HG03432 (cell line): ENCODE data around the gene UBAC2.
A peak's percentile ranks its signal among the peaks of the same experiment; 100 is the strongest.
"Not testable (repeated sequence)": the region's sequence is repeated elsewhere in the genome, so short reads cannot be mapped to it uniquely, and the experiment has no call there.

Experiments used
- ATAC-seq: cut with Tn5 transposase; IDR thresholded peaks from one replicate; pipeline ENCODE4 v1.9.1; 2021; ENCODE audit warnings: mild to moderate bottlenecking, moderate library complexity; ENCODE audit not compliant: unreplicated experiment

UBAC2 gene

DNA sequence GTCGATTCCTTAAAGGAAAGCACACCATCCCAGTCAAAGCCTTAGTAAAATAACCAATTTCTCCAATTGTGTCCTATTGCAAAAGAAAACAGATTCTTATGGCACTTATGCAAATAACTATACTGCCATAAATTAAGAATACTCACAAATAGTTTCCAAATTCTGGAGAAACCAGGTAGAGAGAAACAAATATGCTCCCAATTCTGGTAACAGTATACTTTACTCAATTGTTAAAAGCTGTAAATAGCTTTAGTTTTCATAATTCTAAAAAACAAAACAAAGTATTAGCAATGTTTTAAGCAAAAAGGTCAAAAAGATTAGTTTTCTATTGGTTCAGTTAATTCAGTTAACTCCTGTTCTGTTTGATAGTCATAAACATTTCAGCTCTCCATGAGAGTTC is 18.2 kb upstream of the UBAC2 start:
- no peak for ATAC-seq

DNA sequence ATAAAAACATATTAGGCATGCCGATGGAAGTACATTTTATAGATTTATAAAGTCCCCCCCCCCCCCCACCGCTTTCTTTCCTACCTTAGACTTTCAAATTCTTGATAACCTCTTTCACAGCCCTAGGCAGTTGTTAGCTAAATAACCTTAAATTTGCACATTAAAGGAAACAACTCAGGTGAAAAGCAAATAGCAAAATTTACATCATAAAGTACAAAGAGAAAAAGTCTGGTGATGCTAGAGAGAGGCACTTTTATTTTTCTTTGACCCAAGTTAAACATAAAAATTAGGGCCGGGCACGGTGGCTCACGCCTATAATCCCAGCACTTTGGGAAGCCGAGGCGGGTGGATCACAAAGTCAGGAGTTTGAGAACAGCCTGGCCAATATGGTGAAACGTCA is 15.0 kb upstream of the UBAC2 start:
- ATAC-seq, result no peak

- no peak for ATAC-seq
Observed at GRCh38 chr13:99190147-99190985, 10.3 kb upstream of the UBAC2 start.

DNA sequence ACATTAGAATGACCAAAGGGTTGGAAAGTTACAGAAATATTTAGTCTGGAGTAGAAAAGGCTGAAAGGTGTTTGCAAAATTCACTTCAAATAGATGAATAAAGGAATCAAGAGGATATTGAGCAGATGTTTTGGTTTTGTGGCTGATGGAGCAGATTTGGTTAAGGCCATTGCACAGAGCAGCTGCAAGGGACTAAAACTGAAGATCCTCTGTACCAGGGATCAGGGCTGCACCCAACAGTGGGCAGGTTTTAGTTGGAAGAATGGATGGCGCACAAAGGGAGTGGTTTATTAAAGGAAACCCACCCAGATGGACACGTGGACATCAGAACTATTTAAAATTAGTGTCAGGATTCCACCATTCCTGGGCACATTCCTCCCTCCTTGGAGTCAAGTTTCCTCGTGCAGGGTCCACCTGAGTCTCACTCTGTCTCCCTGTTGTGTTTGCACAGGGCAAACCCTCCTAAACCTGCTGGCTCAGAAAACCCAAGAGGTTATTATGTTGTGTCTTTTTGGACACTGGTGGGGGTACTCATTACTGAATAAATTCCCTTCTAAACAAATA is 9.2 kb upstream of the UBAC2 start:
- ATAC-seq, result no peak

- no peak for ATAC-seq
Observed at GRCh38 chr13:99191900-99192399, 8.7 kb upstream of the UBAC2 start.

DNA sequence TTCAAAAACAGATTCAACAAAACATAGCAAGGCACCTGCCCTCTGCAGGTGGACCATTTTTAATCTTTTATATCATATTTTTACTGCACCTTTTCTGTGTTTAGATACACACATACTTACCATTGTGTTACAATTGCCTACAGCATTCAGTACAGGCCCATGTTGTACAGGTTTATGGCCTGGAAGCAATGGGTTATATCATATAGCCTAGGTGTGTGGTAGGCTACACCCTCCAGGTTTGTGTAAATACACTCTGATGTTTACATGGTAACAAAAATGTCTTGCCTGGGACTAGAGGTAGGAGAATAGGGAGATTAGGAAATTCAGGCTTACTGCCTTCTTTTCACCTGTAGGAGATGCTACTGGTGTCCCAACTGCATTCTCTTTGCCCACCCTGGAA is 8.2 kb upstream of the UBAC2 start:
- ATAC-seq, result no peak

DNA sequence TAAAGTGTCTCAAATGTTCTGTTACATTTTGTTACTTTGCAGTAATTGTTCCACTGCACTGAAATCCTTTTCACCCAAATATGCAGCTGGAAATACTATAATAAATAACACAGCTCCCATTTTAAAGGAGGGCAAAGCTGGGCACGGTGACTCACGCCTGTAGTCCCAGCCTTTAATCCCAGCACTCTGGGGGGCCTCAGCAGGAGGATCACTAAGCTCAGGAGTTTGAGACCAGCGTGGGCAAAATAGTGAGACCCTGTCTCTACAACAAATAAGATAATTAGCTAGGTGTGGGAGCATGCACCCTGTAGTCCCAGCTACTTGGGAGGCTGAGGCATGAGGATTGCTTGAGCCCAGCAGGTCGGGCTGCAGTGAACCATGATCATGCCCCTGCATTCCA is 7.5 kb upstream of the UBAC2 start:
- no peak for ATAC-seq

- ATAC-seq, result no peak
Observed at GRCh38 chr13:99196466-99197116, 4.1 kb upstream of the UBAC2 start.

GRCh38 chr13:99197117-99197651 is 3.5 kb upstream of the UBAC2 start:
- no peak for ATAC-seq

GRCh38 chr13:99199541-99200431 is 868 bp upstream of the UBAC2 start:
- peak; percentile 1 for ATAC-seq

- ATAC-seq, result peak; percentile 9
Observed at GRCh38 chr13:99203601-99204579, 3.2 kb downstream of the UBAC2 start.

- no peak for ATAC-seq
Observed at GRCh38 chr13:99205621-99206220, 5.1 kb downstream of the UBAC2 start.

DNA sequence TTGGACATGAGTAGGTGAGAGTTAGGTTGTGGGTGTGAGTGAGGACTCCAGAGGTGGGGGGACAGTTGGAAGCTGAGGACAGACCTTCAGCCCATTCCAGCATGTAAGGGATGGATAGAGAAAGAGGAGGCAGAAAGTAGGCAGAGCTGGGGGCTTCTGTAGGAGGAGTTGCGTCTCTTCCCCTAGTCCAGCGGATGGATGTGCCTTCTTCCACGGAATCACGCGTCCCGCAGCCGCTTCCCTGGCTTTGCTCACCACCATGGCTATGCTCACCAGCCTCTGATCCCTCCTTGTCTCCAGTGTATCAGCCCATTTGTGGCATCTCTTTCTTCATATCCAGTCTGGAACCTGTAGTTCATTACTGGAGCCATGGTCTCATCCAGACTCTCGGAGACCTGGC is 5.6 kb downstream of the UBAC2 start:
- no peak for ATAC-seq

- ATAC-seq, result no peak
Observed at GRCh38 chr13:99206873-99207272, 6.2 kb downstream of the UBAC2 start.

GRCh38 chr13:99207511-99207910 is 6.9 kb downstream of the UBAC2 start:
- no peak for ATAC-seq

- ATAC-seq, result no peak
Observed at GRCh38 chr13:99208185-99208584, 7.5 kb downstream of the UBAC2 start.

DNA sequence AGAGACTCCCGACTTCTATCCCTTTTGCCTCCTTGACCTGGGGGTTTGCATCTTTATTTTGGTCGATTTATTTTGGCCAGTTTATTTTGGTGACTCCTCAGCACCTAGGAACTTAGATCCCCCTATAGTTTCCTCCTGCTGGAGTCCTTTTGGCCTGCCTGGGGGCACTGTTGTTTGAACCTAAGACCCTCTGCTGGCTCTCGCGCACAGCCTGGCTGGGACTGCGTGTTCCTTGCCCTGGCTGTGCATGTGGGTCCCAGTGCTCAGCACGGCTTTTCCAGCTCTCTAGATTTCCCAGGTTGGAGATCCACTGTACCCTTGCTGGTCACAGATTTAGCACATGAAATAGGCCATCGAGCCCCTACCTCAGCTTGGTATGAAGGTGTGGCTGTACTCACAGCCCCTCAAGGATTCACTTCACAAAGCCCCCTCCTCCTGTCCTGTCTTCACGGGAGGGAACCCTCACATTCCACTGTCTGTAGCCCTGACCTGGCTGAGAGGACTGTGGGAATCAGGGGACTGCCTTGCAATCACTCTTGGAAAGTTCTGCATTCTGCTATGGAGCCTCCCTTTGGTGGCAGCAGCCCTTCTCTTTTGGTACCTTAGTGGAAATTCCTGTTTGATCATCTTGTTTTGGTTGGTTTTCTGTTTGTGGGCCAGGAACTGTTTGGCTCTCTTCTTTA is 8.3 kb downstream of the UBAC2 start:
- ATAC-seq, result no peak

- ATAC-seq, result not testable (repeated sequence)
Observed at GRCh38 chr13:99210627-99211026, 10.0 kb downstream of the UBAC2 start.
